Raji (cell line): ENCODE measurements around the gene LPP.

Experiments
- POLR2A ChIP-seq: IDR thresholded peaks from 2 replicates; pipeline ENCODE4 v1.6.1; 2011; ENCODE audit warnings: low read depth, low read length, control low read depth; ENCODE audit not compliant: insufficient read depth

The LPP gene

DNA sequence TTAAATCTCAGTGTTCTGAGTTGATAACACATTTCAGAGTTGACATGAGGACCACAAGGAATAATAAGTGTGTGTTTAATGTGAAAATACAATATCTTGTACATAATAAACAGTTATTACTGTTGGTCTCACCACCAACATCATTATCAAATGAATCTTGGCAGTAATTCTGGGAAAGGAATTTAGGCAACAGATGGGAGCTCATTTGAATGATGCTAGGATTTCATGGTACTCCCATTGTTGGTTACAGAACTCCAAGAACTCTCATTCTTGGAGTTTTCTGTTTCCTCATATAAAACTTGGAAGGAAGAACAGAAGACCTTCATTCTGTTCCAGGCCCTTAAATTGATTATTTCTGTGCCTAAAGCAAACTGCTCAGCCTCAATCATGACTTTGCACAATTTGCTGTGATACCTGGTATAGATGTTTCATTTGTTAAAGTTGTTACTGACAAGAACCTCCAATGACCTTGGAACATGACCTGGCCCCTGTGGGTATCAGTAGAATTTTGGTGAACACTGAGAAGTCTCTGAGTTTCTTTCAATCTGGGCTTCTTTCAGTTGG, 385.8 kb downstream of the LPP start:
- TF ChIP-seq POLR2A = no peak

DNA sequence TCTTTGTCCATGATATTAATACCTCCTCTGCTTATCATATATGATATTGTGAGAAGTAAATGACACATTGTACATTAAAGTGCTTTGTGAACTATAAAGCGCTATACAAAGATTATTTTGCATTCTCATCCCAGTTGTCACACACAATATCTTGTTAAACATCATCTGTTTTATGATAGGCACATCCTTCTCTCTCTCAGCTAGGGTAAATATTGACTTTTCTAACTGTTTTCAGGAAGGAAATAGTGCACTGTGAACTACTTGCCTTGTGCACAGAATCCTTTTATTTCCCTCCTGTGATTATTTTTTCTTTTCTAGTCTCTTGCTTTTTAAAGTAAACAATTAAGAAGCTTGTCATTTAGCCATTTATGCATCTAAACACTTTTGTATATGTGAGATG, 388.2 kb downstream of the LPP start:
- TF ChIP-seq POLR2A = no peak

DNA sequence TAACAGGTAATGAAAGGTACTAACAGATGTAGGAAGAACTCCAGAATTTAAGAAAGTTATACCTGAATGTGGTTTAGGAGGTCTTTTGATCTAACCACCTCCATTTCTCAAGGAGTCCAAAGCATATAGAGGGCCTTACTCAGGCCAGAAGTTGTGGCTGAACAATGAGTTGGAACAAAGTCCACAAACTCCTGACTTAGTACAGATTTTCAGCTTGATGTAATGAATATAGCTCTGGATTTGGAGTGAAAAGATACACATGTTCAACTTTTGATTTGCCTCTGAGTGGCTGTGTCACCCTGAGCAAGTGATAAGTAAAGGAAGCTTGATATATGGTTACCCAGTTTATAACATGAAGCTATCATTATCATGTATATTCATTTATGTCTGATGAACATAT, 390.1 kb downstream of the LPP start:
- no peak for TF ChIP-seq POLR2A

DNA sequence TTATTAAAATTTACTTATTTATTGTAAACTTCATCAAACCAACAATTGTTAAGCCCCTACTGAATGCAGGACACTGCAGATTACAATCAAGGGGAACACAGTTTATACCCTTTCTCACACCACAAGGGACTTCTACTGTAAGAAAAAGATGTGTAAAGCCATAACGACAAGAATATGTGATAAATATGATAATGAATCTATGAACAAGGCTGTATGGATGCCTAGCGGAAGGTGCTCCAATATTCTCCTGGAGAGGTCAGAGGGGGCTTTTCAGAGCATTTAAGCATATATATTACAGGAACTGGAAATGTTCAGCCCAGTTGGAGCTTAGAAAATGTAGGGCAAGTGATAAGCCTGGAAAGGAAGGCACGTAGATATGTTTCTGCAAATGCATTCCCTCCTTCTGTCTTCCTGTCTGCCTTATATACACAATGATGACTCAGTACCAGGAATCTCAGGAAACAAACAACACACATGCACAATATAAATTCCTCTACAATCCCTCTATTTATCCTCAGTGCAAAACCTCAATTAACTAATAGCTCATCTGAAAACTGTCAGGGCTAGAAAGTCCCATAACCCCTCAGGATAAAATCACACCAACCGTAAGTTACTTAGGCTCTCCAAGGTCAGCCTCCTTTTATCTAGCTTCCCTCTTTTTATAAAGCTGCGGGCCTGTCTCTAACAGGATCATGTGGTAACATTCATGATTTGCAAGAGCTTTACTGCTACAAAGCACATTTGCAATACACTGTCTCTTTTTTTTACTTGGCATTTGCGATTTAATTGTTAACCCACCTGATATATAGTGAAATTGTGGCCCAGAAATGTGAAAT, 393.1 kb downstream of the LPP start:
- TF ChIP-seq POLR2A = no peak

DNA sequence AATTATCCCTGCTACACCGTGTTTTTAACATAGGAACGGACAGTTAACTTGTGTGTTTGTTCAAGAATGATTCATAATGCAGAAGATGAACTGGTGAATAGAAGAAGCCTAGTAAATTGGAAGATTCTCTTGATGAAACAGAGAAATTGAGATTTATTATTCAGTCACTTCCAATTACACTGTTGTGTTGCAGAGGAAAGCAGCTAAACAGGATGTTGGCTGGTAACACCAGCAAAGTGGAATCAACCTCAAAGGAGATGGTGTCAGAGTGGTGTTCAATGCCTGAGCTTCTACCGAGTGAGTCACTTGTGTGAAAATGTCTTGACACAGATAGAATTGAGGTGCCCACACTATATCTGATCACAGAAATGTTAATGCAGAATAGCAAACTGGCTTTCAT, 399.6 kb downstream of the LPP start:
- TF ChIP-seq POLR2A = no peak

DNA sequence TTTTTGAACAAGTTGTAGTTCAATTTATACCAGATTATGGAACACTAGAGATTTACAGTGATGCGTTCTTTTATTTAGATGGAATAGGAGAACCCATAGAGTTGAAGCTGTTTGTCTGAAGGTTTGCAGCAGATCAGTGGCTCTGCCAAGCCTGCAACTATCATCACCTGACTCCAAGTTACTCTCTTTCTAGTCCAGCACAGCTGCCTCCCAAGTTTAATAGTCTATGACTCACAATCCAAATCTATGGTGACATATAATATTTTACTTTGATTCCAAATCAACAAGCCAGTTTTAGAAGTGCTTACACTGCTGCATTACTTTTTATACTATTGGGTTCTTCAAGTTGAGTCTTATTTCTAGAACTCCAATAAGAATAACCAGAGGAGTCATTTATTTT, 400.4 kb downstream of the LPP start:
- TF ChIP-seq POLR2A = no peak

DNA sequence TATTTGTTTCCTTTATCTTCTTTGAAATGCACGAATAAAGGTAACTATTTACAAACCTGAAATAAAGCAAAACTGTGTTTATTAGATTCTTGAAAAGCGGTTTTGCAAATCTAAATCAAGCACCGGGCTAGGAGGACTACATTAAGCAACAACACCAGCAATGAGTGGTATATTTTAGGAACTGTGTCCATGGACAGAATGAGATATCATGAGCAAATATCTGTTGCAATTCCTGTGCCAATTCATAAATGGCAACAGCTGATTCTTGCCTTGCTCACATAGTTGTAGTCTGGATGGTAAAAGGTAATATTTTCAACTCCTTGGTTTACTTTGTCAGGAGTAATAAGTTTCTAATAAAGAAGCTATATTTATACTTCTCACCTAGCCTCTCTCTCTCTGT, 403.3 kb downstream of the LPP start:
- TF ChIP-seq POLR2A = no peak

DNA sequence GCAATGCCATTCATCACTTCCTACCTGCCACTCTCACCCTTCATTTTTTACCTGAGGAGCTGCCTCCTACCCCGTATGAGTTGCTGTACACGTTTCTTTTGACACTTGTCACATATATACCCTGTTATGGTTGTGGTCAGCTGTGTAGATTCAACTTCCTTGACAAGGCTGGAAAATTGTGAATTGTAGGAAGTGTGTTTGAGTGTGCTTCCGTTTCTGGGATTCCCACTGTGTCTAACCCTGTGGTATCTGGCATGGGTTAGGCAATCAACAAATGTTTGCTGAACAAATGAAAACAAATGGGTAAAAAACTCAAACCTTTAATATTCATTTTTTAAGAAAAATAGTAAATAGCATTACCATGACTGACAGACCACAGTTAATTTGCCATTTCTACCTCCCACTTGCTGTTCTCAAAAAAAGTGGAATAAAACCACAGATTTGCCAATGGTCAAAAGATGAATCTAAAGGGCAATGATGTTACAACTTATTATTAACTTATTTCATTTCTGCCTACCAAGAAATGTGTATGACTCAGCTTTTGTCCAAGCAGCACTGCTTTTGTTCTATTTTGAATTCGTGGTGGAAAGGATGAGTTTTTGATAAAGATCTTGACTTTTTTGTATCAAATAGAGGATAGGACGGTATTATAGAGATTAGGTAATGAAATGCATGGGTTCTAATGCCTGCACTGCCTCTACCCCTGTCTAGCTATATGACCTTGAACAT, 404.6 kb downstream of the LPP start:
- no peak for TF ChIP-seq POLR2A

DNA sequence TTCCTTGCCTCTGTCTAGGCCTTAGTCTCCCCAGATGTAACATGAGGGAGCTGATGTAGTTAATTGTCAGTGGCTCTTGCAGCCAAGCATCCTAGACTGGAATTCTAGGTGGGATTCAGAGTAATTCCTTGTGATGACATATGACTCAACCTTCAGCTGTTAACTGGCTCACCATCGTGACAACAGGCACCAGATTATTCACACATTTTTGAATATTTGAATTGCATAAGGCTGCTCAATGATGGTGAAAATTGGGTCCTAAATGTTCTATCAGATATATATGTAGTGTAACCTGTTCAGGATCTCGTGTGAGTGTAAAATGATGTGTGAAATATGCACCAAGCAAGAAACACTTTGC, 405.1 kb downstream of the LPP start:
- no peak for TF ChIP-seq POLR2A

DNA sequence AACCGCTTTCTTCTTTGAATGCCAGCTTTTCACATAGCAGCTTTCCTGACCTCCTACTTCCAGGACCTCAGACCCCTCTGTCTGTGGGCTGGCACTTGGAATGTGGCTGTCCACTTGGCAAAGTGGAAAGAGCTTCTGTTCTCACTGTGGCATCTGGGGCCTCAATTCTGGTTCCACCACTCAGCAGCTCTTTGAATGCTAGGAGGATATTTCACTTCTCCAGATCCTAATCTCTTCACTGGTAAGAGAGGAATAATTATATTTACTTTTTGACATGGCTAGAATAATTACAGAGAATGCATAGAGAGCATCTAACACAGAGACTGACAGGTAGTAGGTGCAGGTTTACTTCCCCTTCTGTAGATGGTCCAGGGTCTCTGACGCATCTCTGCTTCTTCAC, 405.9 kb downstream of the LPP start:
- TF ChIP-seq POLR2A = no peak

DNA sequence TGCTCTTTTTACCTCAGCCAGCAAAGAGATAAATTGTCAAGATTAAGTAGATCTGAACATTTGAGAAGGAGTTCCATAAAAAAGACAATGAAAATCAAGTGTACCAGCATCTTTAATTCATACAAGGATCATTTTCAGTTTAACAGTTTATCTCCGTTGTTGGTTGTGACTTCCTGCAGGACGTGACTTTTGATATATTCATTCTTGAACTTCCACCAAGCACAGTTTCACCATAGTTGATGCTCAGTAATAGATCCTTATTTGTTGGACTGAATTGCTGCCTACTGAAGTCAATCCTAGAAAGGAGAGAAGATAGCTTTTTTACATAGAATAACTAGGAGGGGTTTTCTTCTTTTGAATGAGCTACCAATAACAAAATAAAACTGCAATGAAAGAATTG, 408.2 kb downstream of the LPP start:
- no peak for TF ChIP-seq POLR2A

DNA sequence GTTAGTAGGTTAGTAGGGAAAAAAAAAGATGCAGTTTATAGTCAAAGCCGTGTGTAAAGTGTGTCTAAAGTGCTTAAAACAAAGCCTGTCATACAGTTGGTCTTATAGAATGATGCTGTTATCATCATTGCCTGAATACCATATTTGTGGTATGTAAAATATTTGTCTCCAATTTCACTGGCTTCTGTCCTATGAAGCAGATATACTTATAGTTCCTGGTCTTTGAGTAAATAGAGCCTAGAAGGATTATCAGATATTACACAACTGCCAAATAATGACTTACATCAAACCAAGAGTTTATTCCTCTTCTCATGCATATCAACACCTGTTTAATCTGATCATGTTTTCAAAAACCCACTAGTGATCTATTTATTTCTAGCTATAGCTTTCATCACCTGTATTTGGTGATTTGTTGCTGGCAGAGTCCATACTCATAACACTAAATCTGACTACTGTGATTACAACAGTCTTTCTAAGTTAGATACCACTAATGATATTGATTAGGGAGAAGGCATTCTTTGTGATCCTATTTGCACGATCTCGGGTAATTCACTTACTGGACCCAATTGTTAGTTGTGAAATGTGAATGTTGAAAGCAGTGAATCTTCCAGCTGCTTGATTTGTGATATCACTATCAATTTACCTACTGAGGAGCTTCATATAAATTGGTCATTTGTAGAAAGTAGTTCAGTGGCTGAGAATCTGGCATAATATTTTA, 413.7 kb downstream of the LPP start:
- TF ChIP-seq POLR2A = no peak

DNA sequence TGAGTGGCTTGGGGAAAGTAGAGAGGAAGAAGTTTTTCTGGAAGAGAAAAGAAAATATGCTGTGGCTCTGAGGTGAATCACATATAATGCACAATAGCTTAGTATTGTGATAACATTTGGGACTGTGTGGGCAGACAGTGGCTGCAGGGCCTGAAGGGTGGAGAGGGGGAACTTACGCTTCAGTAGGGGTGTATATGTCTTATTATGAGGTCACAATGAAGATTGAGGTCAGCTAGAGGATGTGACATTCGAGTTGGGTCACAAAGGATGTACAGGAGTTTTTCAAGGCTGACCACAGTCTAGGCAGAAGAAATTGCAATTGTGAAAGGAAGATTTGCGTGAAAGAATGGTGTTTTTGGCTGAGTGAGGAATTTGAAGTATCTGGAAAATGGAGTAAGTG, 414.8 kb downstream of the LPP start:
- no peak for TF ChIP-seq POLR2A

DNA sequence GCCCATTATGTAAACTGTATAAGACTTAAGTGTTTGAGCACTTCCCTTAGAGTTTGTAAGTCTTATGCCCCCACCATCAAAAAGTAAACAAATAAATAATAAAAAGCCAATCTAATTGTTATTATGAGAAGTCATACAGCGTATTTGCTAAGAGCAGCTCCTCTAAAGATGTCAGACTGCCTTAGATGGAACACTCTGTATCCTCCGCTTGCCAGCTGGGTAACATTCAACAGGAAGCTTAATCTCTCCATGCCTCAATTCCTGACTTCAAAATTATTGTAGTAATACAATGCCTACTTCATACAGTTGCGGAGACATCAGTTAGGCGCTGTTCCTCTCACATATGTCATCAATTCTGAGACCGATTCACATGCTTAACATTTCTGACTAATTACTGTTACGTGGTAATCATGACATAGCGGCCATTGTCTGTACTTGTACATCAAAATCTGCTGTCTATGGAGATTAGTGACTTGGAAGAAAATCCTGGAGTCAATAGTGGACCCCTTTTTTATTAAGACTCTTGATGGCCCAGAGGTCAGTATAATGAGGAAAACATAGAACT, 417.7 kb downstream of the LPP start:
- TF ChIP-seq POLR2A = no peak

DNA sequence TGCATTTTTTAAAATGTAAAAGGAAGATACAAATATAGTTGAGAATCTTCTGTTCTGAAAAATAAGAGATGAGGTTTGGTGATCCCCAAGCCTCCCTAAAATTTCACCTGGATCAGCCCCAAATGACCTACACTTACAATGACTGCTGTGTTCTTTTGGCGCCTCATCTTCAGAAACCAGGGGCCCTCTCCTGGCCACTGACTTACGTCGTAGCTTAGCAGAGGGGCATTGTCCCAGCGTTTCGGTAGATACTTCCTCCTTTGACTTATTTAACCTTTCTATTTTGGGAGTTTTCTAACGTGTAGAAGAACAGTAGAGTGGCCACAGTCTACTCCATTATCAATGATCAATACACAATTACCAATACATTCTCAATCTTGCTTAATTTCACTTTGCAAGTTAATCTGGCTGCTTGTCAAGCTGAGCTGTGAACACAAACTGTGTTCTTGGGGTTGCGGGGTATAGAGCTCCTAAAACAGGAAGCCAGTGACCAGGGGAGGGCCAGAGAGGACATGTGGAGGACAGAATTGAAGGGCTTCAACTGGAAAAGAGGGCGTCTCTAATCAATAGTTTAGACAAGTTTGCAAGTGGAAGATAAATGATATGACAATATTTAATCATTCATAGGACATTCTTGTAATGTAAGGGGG, 419.5 kb downstream of the LPP start:
- no peak for TF ChIP-seq POLR2A
